Brain pericyte (primary cell): ENCODE measurements around the gene MRPL40.

Experiments
- DNase-seq: peaks from one replicate; pipeline ENCODE4 v3.0.0-alpha.2; 2012; ENCODE audit warnings: low read depth, low spot score

MRPL40 gene

DNA sequence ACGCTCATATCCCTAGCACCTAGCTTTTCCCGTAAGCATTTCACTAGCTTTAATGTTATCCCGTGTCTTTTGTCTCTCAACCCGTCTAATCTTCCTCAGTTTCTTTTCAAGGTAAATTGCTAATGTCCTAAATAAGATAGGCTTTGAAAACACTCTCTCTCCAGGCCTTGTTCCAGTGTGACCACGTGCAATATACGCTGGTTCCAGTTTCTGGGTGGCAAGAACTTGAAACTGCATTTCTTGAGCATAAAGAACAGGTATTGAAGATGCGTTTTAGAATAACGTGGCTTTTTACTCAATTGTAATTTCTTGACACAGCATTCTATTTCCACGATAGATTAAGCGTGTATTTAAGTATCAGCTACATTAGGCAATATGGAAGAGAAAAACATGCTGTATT lies 48.4 kb downstream of the MRPL40 start:
- DNase-seq: no peak

GRCh38 chr22:19482297-19482696 lies 50.0 kb downstream of the MRPL40 start:
- DNase-seq: no peak

DNA sequence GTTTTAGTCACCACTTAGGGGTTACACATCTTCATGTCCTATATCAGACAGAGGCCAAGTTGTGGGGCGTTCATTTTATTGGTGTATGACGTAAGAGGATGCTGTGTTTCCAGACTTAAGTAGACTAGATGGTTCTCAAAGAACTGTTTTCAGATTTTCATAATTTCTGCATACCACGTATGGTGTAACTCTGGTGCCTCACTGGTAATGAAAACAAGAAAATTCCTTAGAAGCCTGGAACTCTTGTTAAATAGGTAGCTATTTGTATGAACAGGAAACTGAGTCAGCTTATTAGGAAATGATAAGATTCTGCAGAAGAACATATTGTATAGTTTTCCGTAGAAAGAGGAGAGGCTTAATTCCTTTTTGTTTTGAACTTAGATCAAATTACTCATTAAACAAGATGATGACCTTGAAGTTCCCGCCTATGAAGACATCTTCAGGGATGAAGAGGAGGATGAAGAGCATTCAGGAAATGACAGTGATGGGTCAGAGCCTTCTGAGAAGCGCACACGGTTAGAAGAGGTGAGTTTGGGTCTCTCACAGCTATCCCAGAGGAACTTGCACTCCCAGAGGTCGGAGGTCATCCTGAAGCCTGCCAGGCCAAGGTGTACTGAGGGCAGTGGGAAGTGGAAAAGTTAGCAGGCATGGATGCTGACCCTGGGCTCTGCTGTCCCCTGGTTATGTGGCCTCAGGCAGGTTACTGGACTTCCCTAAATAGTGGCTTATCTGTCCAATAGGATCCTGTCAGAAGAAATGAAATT lies 51.3 kb downstream of the MRPL40 start:
- no peak for DNase-seq
